ENCODE data around the gene PIPOX.

Gene PIPOX

GRCh38 chr17:29090750-29091605 is 48.0 kb downstream of the PIPOX start:
- H3K4me3 ChIP-seq (ENCODE audit: low read depth, low read length) = no peak overlapping the region
- in situ Hi-C loops (cut with HindIII; ENCODE audit: low sequenced_read_pairs) = no loop called here
- no peak for DNase-seq (ENCODE audit: low read depth)
- TF ChIP-seq, protein P1, sequence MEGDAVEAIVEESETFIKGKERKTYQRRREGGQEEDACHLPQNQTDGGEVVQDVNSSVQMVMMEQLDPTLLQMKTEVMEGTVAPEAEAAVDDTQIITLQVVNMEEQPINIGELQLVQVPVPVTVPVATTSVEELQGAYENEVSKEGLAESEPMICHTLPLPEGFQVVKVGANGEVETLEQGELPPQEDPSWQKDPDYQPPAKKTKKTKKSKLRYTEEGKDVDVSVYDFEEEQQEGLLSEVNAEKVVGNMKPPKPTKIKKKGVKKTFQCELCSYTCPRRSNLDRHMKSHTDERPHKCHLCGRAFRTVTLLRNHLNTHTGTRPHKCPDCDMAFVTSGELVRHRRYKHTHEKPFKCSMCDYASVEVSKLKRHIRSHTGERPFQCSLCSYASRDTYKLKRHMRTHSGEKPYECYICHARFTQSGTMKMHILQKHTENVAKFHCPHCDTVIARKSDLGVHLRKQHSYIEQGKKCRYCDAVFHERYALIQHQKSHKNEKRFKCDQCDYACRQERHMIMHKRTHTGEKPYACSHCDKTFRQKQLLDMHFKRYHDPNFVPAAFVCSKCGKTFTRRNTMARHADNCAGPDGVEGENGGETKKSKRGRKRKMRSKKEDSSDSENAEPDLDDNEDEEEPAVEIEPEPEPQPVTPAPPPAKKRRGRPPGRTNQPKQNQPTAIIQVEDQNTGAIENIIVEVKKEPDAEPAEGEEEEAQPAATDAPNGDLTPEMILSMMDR (IDR thresholded peaks at IDR 0.05; ENCODE audit: low read depth, low read length, missing control alignments) = no peak

DNA sequence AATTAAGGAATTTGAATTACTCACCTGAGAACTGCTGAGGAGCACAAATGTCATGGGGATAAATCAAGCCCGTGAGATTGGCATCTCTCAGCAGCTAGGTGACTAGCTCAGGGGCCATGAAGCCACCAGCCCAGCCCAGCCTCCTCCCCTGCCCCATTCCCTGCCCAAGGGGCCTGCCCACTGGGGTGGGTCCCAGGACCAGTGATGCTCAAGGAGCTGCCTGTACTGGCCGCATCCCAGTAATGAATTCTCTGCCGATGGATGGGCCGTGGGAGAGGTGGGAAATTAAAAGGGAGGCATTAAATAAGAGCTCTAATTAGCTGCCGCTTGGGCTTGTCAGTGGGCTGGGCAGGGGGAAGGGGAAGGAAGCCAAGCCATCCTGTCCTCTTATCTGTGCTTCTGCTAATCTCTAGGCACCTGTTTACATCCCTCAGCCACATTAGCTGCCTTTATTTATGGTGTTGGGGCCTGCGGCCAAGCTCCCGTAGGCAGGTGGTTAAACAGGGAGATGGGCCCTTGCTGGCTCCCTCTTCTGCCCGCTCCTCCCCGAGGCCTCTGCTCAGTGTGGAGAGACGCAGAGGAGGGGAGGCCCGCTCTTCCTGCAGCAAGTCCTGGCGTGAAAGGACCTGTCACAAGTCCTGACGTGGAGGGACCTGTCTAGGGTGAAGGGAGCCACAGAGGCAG is 48.8 kb downstream of the PIPOX start:
- TF ChIP-seq, protein P1 (IDR thresholded peaks at IDR 0.05; ENCODE audit: low read depth, low read length, missing control alignments) = no peak

DNA sequence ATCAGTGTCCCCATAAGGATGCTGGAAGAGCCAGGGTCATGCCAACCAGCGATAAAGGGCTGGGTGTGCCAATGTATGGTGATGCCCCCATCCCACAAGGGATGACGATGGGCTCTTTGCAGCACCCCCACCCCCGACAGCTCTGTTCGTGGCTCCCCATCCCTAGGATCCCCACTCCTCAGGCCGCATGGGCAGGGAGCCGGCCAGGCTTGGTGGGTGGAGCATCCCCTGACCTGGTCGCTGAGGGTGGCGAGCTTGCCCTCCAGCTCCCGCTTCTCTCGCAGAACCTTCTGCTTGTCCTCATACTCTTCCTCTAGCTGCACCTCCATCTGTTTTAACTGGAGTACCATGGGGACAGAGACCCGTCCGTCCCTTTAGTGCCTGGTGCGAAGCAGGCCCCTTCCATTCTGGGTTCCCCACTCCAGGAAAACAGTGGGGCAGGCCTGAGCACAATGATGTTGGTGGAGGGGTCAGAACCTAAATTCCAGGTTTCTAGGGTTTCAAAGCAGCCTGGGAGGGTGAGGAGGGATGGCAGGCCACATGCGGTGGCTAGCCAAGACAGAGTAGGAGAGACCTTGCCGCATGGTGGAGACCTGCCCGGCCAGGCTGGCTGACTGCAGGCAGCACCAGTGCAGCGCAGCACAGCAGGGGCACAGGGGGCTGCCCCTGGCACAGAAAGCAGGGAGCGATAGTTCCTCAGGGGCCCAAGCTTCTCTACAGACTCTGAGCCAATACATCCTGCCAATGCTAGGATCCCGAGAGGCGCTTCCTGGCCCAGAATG is 50.3 kb downstream of the PIPOX start:
- TF ChIP-seq, protein P1 (IDR thresholded peaks at IDR 0.05; ENCODE audit: low read depth, low read length, missing control alignments) = no peak
- DNase-seq (ENCODE audit: low read depth) = no peak
- in situ Hi-C loops (cut with HindIII; ENCODE audit: low sequenced_read_pairs) = no loop called here
- no peak overlapping the region for H3K4me3 ChIP-seq (ENCODE audit: low read depth, low read length)

More for the DNA sequence above, 48.8 kb downstream of the PIPOX start:
- no peak for DNase-seq (ENCODE audit: low read depth)
- in situ Hi-C loops (cut with HindIII; ENCODE audit: low sequenced_read_pairs) = no loop called here
- no peak overlapping the region for H3K4me3 ChIP-seq (ENCODE audit: low read depth, low read length)

- in situ Hi-C loops (cut with HindIII; ENCODE audit: low sequenced_read_pairs) = no loop called here
- DNase-seq (ENCODE audit: low read depth) = no peak
- H3K4me3 ChIP-seq (ENCODE audit: low read depth, low read length) = no peak overlapping the region
- TF ChIP-seq, protein P1 (IDR thresholded peaks at IDR 0.05; ENCODE audit: low read depth, low read length, missing control alignments) = no peak
Measured at GRCh38 chr17:29094101-29094708, 51.3 kb downstream of the PIPOX start.

GRCh38 chr17:29095439-29095838 is 52.5 kb downstream of the PIPOX start:
- no peak for DNase-seq (ENCODE audit: low read depth)
- no peak overlapping the region for H3K4me3 ChIP-seq (ENCODE audit: low read depth, low read length)
- in situ Hi-C loops (cut with HindIII; ENCODE audit: low sequenced_read_pairs) = no loop called here
- TF ChIP-seq, protein P1 (IDR thresholded peaks at IDR 0.05; ENCODE audit: low read depth, low read length, missing control alignments) = no peak

DNA sequence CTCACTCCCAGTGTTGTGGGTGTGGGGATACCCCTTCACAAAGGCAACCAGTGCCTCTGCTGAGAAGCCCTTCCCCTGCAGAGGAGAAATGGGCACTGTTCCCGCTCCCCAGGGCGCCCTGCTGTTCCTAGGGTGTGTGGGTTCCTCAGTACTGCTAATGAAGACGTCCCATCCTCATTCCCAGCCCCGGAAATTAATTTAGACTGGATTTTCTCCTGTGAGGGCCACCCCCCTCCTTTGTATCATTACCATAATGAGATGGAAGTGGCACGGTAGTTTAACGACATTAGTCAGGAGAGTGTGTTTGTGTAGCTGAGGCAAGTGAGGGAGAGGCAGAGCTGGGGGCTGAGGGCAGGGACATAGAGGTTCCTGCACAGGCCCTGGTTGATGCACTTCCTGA is 53.2 kb downstream of the PIPOX start:
- TF ChIP-seq, protein P1 (IDR thresholded peaks at IDR 0.05; ENCODE audit: low read depth, low read length, missing control alignments) = no peak
- no peak for DNase-seq (ENCODE audit: low read depth)
- H3K4me3 ChIP-seq (ENCODE audit: low read depth, low read length) = no peak overlapping the region
- in situ Hi-C loops (cut with HindIII; ENCODE audit: low sequenced_read_pairs) = no loop called here

All from astrocyte of the cerebellum (primary cell).